GM23338 (cell line): Measurements from ENCODE around the gene KCNQ5. TPM values are rescaled to one million over a fixed set of nuclear protein-coding genes. Genes with fewer than 3 reads are reported as not detected.
A peak's percentile ranks its signal among the peaks of the same experiment; 100 is the strongest.

Source experiments
- ATAC-seq: fragments of 200-7000 bp; cut with Tn5 transposase; 3 replicates; pipeline ENCODE4 v1.9.1; 2020
- DNase-seq: peaks from one replicate; pipeline ENCODE4 v3.0.0-alpha.2; 2015; ENCODE audit warnings: low spot score
- H2AFZ ChIP-seq: fragments of 200-600 bp; sonication (generic); 2 replicates; pipeline ENCODE4 v1.8.0; 2016; ENCODE audit warnings: antibody characterized with exemption, mild to moderate bottlenecking, moderate library complexity
- H3F3A ChIP-seq: fragments of 200-600 bp; sonication (generic); replicated peaks from 2 replicates; pipeline ENCODE4 v1.8.0; 2017; ENCODE audit warnings: antibody characterized with exemption, mixed run types, low read depth
- H3K27ac ChIP-seq: fragments of 200-600 bp; sonication (generic); 2 replicates; pipeline ENCODE4 v1.6.1; 2016; ENCODE audit warnings: low read depth
- H3K27me3 ChIP-seq: fragments of 200-600 bp; sonication (generic); 2 replicates; pipeline ENCODE4 v1.8.0; 2016; ENCODE audit warnings: mild to moderate bottlenecking, mixed run types, moderate library complexity; ENCODE audit not compliant: insufficient read depth
- H3K36me3 ChIP-seq: fragments of 200-600 bp; sonication (generic); 2 replicates; pipeline ENCODE4 v1.8.0; 2016; ENCODE audit warnings: mild to moderate bottlenecking; ENCODE audit not compliant: insufficient read depth
- H3K4me1 ChIP-seq: fragments of 200-600 bp; sonication (generic); 2 replicates; pipeline ENCODE4 v1.8.0; 2016; ENCODE audit warnings: mild to moderate bottlenecking, moderate library complexity; ENCODE audit not compliant: insufficient read depth
- H3K4me2 ChIP-seq: fragments of 200-600 bp; sonication (generic); 2 replicates; pipeline ENCODE4 v1.7.1; 2017; ENCODE audit warnings: mixed run types
- H3K4me3 ChIP-seq: fragments of 200-600 bp; sonication (generic); 2 replicates; pipeline ENCODE4 v1.6.1; 2016; ENCODE audit warnings: mixed run types
- H3K79me2 ChIP-seq: fragments of 200-600 bp; sonication (generic); replicated peaks from 2 replicates; pipeline ENCODE4 v1.8.0; 2017; ENCODE audit warnings: mild to moderate bottlenecking; ENCODE audit not compliant: insufficient read depth
- H3K9me2 ChIP-seq: fragments of 200-600 bp; sonication (generic); 2 replicates; pipeline ENCODE4 v1.8.0; 2017; ENCODE audit not compliant: insufficient read depth
- H4K20me1 ChIP-seq: fragments of 200-600 bp; sonication (generic); replicated peaks from 2 replicates; pipeline ENCODE4 v1.8.0; 2017; ENCODE audit warnings: mild to moderate bottlenecking; ENCODE audit not compliant: insufficient read depth
- H3K27ac Mint-ChIP-seq: 2 replicates; pipeline ENCODE4 v1.8.0; 2020; ENCODE audit warnings: inconsistent platforms, mild to moderate bottlenecking, moderate library complexity, mixed read lengths
- H3K27me3 Mint-ChIP-seq: 3 replicates; pipeline ENCODE4 v1.8.0; 2022; ENCODE audit warnings: low read depth, mild to moderate bottlenecking, moderate library complexity, mixed read lengths, inconsistent platforms; ENCODE audit not compliant: insufficient read depth, poor library complexity
- H3K36me3 Mint-ChIP-seq: 3 replicates; pipeline ENCODE4 v1.8.0; 2021; ENCODE audit warnings: low read depth, mild to moderate bottlenecking, inconsistent platforms, moderate library complexity, mixed read lengths
- H3K4me1 Mint-ChIP-seq: 3 replicates; pipeline ENCODE4 v1.8.0; 2020; ENCODE audit warnings: mild to moderate bottlenecking, inconsistent platforms, mixed read lengths
- H3K4me3 Mint-ChIP-seq: 3 replicates; pipeline ENCODE4 v1.8.0; 2021; ENCODE audit warnings: moderate library complexity, mild to moderate bottlenecking, inconsistent platforms, mixed read lengths
- H3K9me3 Mint-ChIP-seq: 3 replicates; pipeline ENCODE4 v1.8.0; 2020; ENCODE audit warnings: moderate library complexity, mild to moderate bottlenecking, inconsistent platforms, mixed read lengths
- EZH2 ChIP-seq: fragments of 200-600 bp; sonication (generic); IDR thresholded peaks from one replicate; pipeline ENCODE4 v1.8.0; 2017; ENCODE audit warnings: antibody characterized with exemption, mild to moderate bottlenecking, low read depth; ENCODE audit not compliant: unreplicated experiment
- EZH2phosphoT487 ChIP-seq: fragments of 200-600 bp; sonication (generic); IDR thresholded peaks from one replicate; pipeline ENCODE4 v1.8.1; 2018; ENCODE audit warnings: antibody characterized with exemption; ENCODE audit not compliant: unreplicated experiment
- NANOG ChIP-seq: IDR thresholded peaks from 2 replicates; pipeline ENCODE4 v1.6.1; 2016; ENCODE audit warnings: antibody characterized with exemption, borderline replicate concordance
- POLR2AphosphoS5 ChIP-seq: IDR thresholded peaks from 2 replicates; pipeline ENCODE4 v1.6.1; 2016; ENCODE audit warnings: antibody characterized with exemption, low read depth
- long read RNA-seq: library from polyadenylated mRNA; unstranded; transcript quantifications from one replicate; pipeline ENCODE4 v2.0.0, GENCODE V29; 2020; ENCODE audit not compliant: unreplicated experiment
- polyA plus RNA-seq: library from polyadenylated mRNA; unstranded; fragments of >200 nt; fragmentation: Nextera tagmentation; extraction: Ambion mirVana; gene quantifications from 2 replicates; pipeline ENCODE4 v1.2.1, GENCODE V29; 2016
- total RNA-seq: library from RNA; depleted of rRNA; stranded (reverse); fragments of >200 nt; shearing (Covaris generic); gene quantifications from 2 replicates; pipeline ENCODE4 v1.2.3, GENCODE V29; 2014; rRNA removed
- TF ChIP-seq, protein P1 (sequence below), 2 experiments: fragments of 200-600 bp in 1 of 2; sonication (generic) in 1 of 2; conservative IDR thresholded peaks; 2 replicates each; pipeline versions ENCODE4 v1.5.1 to v1.6.1; 2016 to 2017; ENCODE audit warnings: antibody characterized with exemption in 2 of 2, low read depth in 2 of 2, mild to moderate bottlenecking in 2 of 2, moderate library complexity in 1 of 2
- TF ChIP-seq, protein P2 (sequence below): fragments of 250-450 bp; sonication (Bioruptor Pico); IDR thresholded peaks from 2 replicates; pipeline ENCODE4 v1.5.0; 2020; ENCODE audit warnings: mild to moderate bottlenecking, moderate library complexity

The KCNQ5 gene
- total RNA-seq (0.87 and 2.3 TPM in 2 replicates), polyA plus RNA-seq (0.30 and 0.68 TPM in 2 replicates)
- long read RNA-seq = 0 reads

DNA sequence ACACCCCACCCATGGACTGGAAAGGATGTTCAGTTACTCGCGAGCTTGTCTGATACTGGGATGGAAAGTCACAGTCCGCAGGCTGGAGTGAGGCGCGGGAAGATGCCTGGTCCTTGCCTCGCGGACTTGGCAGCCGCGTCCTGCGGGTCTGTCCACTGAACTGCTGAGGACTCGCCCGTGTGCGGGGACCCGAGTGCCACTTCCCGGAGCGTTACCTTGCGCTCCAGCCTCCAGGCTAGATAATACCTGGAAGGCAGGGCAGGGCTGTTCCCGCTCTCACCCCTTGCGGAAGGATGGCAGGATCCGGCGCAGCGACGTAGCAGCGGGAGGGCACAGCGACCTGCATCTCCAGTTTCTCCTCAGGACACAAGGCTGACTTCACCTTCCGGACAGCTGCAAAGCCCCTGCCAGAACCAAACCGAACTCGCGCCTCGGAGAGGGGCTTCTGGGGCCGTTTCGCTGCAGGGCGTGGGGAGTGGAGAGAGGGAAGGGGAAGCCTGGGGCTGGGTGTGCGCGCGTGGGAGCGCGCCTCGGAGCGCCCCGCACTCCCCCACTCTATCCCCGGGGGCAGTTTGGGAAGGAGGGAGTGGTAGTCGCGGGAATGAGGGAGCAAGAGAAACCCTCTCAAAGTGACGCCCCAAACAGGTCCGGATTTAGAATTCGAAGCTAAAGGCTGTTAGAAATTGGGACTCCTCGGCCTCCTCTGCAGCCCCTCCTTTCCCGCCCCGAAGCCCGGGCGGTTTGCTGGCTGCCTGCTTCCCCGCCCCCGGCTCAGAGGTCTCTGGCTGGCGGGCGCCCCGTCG, at the start of gene KCNQ5:
Gene KCNQ5, plus strand, starts transcription at position 774 of the 803 bp plus-strand sequence.
- peaks cover 43% of the 10 kb centered on the region for H3K27me3 Mint-ChIP-seq
- no peaks in the 10 kb centered on the region for H3K36me3 Mint-ChIP-seq
- Histone ChIP-seq H3K27me3 (peaks cover 70% of the 10 kb centered on the region), H3K4me3 (peak within 1 kb of the TSS; percentile 84), H3F3A (no peaks in the 10 kb centered on the region), H3K27ac (no peak within 1 kb of the TSS), H3K4me1 (peaks cover 21% of the 10 kb centered on the region), H2AFZ (peak within 1 kb of the TSS; percentile 100), H3K36me3 (no peaks in the 10 kb centered on the region), H3K9me2 (no peaks in the 10 kb centered on the region), H3K4me2 (peak within 1 kb of the TSS; percentile 100), H4K20me1 (no peaks in the 10 kb centered on the region), H3K79me2 (no peaks in the 10 kb centered on the region)
- H3K4me3 Mint-ChIP-seq = peak within 1 kb of the TSS; percentile 81
- peak; percentile 74 for DNase-seq
- H3K9me3 Mint-ChIP-seq = no peaks in the 10 kb centered on the region; the same call in 2 of the 3 replicates
- peak; percentile 41 for ATAC-seq
- no peak within 1 kb of the TSS for H3K27ac Mint-ChIP-seq
- peak; percentile 39 for TF ChIP-seq EZH2phosphoT487
- no peak for TF ChIP-seq NANOG
- TF ChIP-seq POLR2AphosphoS5 = 0 out of 2 replicates have a peak, but pooled peaks have one; percentile 25
- TF ChIP-seq EZH2 = peak; percentile 5
- H3K4me1 Mint-ChIP-seq = peaks cover 19% of the 10 kb centered on the region

DNA sequence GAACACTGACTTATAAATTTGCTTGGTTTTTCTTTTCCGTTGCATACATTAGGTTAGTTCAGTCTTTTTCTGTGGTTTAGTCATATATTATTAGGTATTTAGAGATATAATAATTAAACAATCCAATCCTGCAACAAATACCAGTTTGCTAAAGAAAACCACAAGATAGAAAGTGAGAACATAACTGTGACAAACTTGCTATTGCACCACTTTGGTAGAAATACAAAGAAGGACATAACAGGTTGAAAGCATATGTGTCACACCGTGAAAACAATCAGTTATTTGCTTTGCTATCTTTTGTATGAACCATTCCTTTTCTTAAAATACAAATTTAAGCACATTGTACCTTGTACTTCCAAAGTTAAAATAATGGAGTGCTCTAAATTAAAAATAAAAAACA, 42.0 kb upstream of the KCNQ5 start:
- ATAC-seq (no peak), DNase-seq (no peak)
- no peak overlapping the region for H3K4me2 ChIP-seq
- Mint-ChIP-seq H3K36me3 (no peaks in the 10 kb centered on the region), H3K4me1 (no peaks in the 10 kb centered on the region), H3K4me3 (no peak overlapping the region), H3K27me3 (no peaks in the 10 kb centered on the region), H3K9me3 (no peaks in the 10 kb centered on the region), H3K27ac (no peak overlapping the region)
- H3K9me2 ChIP-seq = no peaks in the 10 kb centered on the region
- no peak overlapping the region for H2AFZ ChIP-seq
- H3K79me2 ChIP-seq = no peaks in the 10 kb centered on the region
- H3F3A ChIP-seq = no peaks in the 10 kb centered on the region
- no peaks in the 10 kb centered on the region for H3K4me1 ChIP-seq
- H3K4me3 ChIP-seq = no peak overlapping the region
- no peaks in the 10 kb centered on the region for H4K20me1 ChIP-seq
- H3K27me3 ChIP-seq = no peaks in the 10 kb centered on the region
- TF ChIP-seq, protein P1, sequence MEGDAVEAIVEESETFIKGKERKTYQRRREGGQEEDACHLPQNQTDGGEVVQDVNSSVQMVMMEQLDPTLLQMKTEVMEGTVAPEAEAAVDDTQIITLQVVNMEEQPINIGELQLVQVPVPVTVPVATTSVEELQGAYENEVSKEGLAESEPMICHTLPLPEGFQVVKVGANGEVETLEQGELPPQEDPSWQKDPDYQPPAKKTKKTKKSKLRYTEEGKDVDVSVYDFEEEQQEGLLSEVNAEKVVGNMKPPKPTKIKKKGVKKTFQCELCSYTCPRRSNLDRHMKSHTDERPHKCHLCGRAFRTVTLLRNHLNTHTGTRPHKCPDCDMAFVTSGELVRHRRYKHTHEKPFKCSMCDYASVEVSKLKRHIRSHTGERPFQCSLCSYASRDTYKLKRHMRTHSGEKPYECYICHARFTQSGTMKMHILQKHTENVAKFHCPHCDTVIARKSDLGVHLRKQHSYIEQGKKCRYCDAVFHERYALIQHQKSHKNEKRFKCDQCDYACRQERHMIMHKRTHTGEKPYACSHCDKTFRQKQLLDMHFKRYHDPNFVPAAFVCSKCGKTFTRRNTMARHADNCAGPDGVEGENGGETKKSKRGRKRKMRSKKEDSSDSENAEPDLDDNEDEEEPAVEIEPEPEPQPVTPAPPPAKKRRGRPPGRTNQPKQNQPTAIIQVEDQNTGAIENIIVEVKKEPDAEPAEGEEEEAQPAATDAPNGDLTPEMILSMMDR (conservative IDR thresholded peaks at IDR 0.05; ENCODE audit: low read depth in 2 of 2) = no peak
- TF ChIP-seq, protein P2, sequence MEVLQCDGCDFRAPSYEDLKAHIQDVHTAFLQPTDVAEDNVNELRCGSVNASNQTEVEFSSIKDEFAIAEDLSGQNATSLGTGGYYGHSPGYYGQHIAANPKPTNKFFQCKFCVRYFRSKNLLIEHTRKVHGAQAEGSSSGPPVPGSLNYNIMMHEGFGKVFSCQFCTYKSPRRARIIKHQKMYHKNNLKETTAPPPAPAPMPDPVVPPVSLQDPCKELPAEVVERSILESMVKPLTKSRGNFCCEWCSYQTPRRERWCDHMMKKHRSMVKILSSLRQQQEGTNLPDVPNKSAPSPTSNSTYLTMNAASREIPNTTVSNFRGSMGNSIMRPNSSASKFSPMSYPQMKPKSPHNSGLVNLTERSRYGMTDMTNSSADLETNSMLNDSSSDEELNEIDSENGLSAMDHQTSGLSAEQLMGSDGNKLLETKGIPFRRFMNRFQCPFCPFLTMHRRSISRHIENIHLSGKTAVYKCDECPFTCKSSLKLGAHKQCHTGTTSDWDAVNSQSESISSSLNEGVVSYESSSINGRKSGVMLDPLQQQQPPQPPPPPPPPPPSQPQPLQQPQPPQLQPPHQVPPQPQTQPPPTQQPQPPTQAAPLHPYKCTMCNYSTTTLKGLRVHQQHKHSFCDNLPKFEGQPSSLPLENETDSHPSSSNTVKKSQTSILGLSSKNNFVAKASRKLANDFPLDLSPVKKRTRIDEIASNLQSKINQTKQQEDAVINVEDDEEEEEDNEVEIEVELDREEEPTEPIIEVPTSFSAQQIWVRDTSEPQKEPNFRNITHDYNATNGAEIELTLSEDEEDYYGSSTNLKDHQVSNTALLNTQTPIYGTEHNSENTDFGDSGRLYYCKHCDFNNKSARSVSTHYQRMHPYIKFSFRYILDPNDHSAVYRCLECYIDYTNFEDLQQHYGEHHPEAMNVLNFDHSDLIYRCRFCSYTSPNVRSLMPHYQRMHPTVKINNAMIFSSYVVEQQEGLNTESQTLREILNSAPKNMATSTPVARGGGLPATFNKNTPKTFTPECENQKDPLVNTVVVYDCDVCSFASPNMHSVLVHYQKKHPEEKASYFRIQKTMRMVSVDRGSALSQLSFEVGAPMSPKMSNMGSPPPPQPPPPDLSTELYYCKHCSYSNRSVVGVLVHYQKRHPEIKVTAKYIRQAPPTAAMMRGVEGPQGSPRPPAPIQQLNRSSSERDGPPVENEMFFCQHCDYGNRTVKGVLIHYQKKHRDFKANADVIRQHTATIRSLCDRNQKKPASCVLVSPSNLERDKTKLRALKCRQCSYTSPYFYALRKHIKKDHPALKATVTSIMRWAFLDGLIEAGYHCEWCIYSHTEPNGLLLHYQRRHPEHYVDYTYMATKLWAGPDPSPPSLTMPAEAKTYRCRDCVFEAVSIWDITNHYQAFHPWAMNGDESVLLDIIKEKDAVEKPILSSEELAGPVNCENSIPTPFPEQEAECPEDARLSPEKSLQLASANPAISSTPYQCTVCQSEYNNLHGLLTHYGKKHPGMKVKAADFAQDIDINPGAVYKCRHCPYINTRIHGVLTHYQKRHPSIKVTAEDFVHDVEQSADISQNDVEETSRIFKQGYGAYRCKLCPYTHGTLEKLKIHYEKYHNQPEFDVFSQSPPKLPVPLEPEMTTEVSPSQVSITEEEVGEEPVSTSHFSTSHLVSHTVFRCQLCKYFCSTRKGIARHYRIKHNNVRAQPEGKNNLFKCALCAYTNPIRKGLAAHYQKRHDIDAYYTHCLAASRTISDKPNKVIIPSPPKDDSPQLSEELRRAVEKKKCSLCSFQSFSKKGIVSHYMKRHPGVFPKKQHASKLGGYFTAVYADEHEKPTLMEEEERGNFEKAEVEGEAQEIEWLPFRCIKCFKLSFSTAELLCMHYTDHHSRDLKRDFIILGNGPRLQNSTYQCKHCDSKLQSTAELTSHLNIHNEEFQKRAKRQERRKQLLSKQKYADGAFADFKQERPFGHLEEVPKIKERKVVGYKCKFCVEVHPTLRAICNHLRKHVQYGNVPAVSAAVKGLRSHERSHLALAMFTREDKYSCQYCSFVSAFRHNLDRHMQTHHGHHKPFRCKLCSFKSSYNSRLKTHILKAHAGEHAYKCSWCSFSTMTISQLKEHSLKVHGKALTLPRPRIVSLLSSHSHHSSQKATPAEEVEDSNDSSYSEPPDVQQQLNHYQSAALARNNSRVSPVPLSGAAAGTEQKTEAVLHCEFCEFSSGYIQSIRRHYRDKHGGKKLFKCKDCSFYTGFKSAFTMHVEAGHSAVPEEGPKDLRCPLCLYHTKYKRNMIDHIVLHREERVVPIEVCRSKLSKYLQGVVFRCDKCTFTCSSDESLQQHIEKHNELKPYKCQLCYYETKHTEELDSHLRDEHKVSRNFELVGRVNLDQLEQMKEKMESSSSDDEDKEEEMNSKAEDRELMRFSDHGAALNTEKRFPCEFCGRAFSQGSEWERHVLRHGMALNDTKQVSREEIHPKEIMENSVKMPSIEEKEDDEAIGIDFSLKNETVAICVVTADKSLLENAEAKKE (CRISPR knock-in tag) = no peak
- no peaks in the 10 kb centered on the region for H3K36me3 ChIP-seq
- H3K27ac ChIP-seq = no peak overlapping the region
